Measurements from ENCODE around the gene PPP4R3B. TPM values are rescaled to one million over a fixed set of nuclear protein-coding genes. Genes with fewer than 3 reads are reported as not detected.

Gene PPP4R3B
- total and polyA plus RNA-seq, 2 of the 8 experiments (the other 6 are each of a cell fraction or from before 2014, with no cell fraction given), result 8.5 to 39.1 TPM

DNA sequence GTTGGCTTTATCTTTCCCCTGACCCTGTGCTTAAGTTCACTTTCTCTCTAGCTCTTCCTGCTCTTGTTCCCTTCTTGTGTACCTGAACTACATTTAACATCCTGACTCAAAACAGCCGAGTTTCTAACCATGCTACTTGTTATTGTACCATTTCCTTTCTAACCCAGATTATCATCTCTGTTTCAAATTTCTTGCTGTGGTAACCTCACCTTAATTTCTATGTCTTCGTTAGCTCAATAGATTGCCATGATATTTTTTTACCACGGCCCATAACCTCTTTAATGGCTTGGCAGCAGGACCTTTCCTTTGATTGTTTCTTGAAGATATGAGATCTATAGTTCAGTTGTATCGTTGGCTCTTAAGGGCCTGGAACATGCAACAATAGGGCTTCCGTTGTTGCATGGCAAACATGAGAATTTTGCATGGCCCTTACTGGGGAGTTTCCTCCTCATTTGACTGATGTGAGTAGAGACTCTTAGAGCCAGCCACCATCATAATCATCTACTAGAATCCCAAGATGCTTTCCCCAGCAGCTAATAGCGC is 86.8 kb downstream of the PPP4R3B start (continued):
- TF ChIP-seq, protein P1, sequence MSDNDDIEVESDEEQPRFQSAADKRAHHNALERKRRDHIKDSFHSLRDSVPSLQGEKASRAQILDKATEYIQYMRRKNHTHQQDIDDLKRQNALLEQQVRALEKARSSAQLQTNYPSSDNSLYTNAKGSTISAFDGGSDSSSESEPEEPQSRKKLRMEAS (IDR thresholded peaks at IDR 0.05), result no peak
- TF ChIP-seq TCF12 (IDR thresholded peaks at IDR 0.05; ENCODE audit: low read depth, low read length) (no peak), NANOG (IDR thresholded peaks at IDR 0.05; ENCODE audit: insufficient read depth, low read depth, low read length, poor library complexity, severe bottlenecking) (no peak), YY1 (IDR thresholded peaks at IDR 0.05; ENCODE audit: low read depth, low read length) (no peak), HDAC6 (IDR thresholded peaks at IDR 0.05; ENCODE audit: low read depth, low read length) (no peak), EGR1 (IDR thresholded peaks at IDR 0.05; ENCODE audit: borderline replicate concordance, low read depth, low read length) (no peak)
- TF ChIP-seq, protein P2, sequence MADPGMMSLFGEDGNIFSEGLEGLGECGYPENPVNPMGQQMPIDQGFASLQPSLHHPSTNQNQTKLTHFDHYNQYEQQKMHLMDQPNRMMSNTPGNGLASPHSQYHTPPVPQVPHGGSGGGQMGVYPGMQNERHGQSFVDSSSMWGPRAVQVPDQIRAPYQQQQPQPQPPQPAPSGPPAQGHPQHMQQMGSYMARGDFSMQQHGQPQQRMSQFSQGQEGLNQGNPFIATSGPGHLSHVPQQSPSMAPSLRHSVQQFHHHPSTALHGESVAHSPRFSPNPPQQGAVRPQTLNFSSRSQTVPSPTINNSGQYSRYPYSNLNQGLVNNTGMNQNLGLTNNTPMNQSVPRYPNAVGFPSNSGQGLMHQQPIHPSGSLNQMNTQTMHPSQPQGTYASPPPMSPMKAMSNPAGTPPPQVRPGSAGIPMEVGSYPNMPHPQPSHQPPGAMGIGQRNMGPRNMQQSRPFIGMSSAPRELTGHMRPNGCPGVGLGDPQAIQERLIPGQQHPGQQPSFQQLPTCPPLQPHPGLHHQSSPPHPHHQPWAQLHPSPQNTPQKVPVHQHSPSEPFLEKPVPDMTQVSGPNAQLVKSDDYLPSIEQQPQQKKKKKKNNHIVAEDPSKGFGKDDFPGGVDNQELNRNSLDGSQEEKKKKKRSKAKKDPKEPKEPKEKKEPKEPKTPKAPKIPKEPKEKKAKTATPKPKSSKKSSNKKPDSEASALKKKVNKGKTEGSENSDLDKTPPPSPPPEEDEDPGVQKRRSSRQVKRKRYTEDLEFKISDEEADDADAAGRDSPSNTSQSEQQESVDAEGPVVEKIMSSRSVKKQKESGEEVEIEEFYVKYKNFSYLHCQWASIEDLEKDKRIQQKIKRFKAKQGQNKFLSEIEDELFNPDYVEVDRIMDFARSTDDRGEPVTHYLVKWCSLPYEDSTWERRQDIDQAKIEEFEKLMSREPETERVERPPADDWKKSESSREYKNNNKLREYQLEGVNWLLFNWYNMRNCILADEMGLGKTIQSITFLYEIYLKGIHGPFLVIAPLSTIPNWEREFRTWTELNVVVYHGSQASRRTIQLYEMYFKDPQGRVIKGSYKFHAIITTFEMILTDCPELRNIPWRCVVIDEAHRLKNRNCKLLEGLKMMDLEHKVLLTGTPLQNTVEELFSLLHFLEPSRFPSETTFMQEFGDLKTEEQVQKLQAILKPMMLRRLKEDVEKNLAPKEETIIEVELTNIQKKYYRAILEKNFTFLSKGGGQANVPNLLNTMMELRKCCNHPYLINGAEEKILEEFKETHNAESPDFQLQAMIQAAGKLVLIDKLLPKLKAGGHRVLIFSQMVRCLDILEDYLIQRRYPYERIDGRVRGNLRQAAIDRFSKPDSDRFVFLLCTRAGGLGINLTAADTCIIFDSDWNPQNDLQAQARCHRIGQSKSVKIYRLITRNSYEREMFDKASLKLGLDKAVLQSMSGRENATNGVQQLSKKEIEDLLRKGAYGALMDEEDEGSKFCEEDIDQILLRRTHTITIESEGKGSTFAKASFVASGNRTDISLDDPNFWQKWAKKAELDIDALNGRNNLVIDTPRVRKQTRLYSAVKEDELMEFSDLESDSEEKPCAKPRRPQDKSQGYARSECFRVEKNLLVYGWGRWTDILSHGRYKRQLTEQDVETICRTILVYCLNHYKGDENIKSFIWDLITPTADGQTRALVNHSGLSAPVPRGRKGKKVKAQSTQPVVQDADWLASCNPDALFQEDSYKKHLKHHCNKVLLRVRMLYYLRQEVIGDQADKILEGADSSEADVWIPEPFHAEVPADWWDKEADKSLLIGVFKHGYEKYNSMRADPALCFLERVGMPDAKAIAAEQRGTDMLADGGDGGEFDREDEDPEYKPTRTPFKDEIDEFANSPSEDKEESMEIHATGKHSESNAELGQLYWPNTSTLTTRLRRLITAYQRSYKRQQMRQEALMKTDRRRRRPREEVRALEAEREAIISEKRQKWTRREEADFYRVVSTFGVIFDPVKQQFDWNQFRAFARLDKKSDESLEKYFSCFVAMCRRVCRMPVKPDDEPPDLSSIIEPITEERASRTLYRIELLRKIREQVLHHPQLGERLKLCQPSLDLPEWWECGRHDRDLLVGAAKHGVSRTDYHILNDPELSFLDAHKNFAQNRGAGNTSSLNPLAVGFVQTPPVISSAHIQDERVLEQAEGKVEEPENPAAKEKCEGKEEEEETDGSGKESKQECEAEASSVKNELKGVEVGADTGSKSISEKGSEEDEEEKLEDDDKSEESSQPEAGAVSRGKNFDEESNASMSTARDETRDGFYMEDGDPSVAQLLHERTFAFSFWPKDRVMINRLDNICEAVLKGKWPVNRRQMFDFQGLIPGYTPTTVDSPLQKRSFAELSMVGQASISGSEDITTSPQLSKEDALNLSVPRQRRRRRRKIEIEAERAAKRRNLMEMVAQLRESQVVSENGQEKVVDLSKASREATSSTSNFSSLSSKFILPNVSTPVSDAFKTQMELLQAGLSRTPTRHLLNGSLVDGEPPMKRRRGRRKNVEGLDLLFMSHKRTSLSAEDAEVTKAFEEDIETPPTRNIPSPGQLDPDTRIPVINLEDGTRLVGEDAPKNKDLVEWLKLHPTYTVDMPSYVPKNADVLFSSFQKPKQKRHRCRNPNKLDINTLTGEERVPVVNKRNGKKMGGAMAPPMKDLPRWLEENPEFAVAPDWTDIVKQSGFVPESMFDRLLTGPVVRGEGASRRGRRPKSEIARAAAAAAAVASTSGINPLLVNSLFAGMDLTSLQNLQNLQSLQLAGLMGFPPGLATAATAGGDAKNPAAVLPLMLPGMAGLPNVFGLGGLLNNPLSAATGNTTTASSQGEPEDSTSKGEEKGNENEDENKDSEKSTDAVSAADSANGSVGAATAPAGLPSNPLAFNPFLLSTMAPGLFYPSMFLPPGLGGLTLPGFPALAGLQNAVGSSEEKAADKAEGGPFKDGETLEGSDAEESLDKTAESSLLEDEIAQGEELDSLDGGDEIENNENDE (IDR thresholded peaks at IDR 0.05; ENCODE audit: insufficient replicate concordance, low read length), result no peak
